ENCODE results near the gene SRBD1.

Gene SRBD1

GRCh38 chr2:45595721-45596435 is 15.2 kb downstream of the SRBD1 start:
- DNase-seq = no peak

GRCh38 chr2:45591073-45591472 is 20.0 kb downstream of the SRBD1 start:
- DNase-seq = no peak

- no peak for DNase-seq
Observed at GRCh38 chr2:45588158-45588829, 22.8 kb downstream of the SRBD1 start.

- DNase-seq = no peak
Observed at GRCh38 chr2:45586600-45586999, 24.5 kb downstream of the SRBD1 start.

- DNase-seq = peak; percentile 40
Observed at GRCh38 chr2:45585267-45585861, 25.7 kb downstream of the SRBD1 start.

GRCh38 chr2:45583977-45584376 is 27.1 kb downstream of the SRBD1 start:
- no peak for DNase-seq

- no peak for DNase-seq
Observed at GRCh38 chr2:45582522-45582921, 28.5 kb downstream of the SRBD1 start.

- DNase-seq = no peak
Observed at GRCh38 chr2:45578056-45578843, 32.8 kb downstream of the SRBD1 start.

GRCh38 chr2:45577441-45577840 is 33.6 kb downstream of the SRBD1 start:
- DNase-seq = no peak

GRCh38 chr2:45575881-45576280 is 35.2 kb downstream of the SRBD1 start:
- DNase-seq = no peak

- DNase-seq = no peak
Observed at GRCh38 chr2:45572979-45573378, 38.1 kb downstream of the SRBD1 start.

GRCh38 chr2:45571940-45572339 is 39.1 kb downstream of the SRBD1 start:
- no peak for DNase-seq

- DNase-seq = no peak
Observed at GRCh38 chr2:45570671-45571334, 40.3 kb downstream of the SRBD1 start.

- no peak for DNase-seq
Observed at GRCh38 chr2:45568935-45569334, 42.1 kb downstream of the SRBD1 start.

GRCh38 chr2:45567974-45568789 is 42.9 kb downstream of the SRBD1 start:
- peak; percentile 79 for DNase-seq

GRCh38 chr2:45567288-45567963 is 43.6 kb downstream of the SRBD1 start:
- no peak for DNase-seq

- no peak for DNase-seq
Observed at GRCh38 chr2:45559436-45559835, 51.6 kb downstream of the SRBD1 start.

- DNase-seq = no peak
Observed at GRCh38 chr2:45554742-45555140, 56.3 kb downstream of the SRBD1 start.

GRCh38 chr2:45554073-45554741 is 56.9 kb downstream of the SRBD1 start:
- no peak for DNase-seq

GRCh38 chr2:45551862-45552261 is 59.2 kb downstream of the SRBD1 start:
- no peak for DNase-seq

- DNase-seq = no peak
Observed at GRCh38 chr2:45545943-45546342, 65.1 kb downstream of the SRBD1 start.

All from KG1 (cell line).